OCI-LY7 (cell line): ENCODE data around the gene SSU72.

Source experiments
- CTCF ChIP-seq: fragments of 200-600 bp; sonication (generic); conservative IDR thresholded peaks from 2 replicates; pipeline ENCODE4 v1.5.1; 2014; ENCODE audit warnings: mild to moderate bottlenecking, antibody characterized with exemption, low read length, moderate library complexity, mixed read lengths
- EZH2phosphoT487 ChIP-seq: fragments of 200-600 bp; sonication (generic); IDR thresholded peaks from 2 replicates; pipeline ENCODE4 v1.6.1; 2018; ENCODE audit warnings: low read depth, borderline replicate concordance, mild to moderate bottlenecking, mixed run types, antibody characterized with exemption, low read length, moderate library complexity, mixed read lengths

GRCh38 chr1:1601564-1602303 is 27.1 kb upstream of the SSU72 start:
- TF ChIP-seq CTCF (no peak), EZH2phosphoT487 (no peak)
